Activated naive CD8-positive, alpha-beta T cell (primary cell): ENCODE measurements around the gene CCNK.

Experiments used
- H3K27ac Mint-ChIP-seq: one replicate; pipeline ENCODE4 v1.8.0; 2021; ENCODE audit warnings: mixed read lengths
- H3K27me3 Mint-ChIP-seq: one replicate; pipeline ENCODE4 v1.8.0; 2021; ENCODE audit warnings: mixed read lengths
- H3K36me3 Mint-ChIP-seq: one replicate; pipeline ENCODE4 v1.8.0; 2021; ENCODE audit warnings: mixed read lengths
- H3K4me1 Mint-ChIP-seq: one replicate; pipeline ENCODE4 v1.8.0; 2021; ENCODE audit warnings: low read depth, mixed read lengths
- H3K4me3 Mint-ChIP-seq: one replicate; pipeline ENCODE4 v1.8.0; 2021; ENCODE audit warnings: mild to moderate bottlenecking, mixed read lengths
- H3K9me3 Mint-ChIP-seq: one replicate; pipeline ENCODE4 v1.8.0; 2021; ENCODE audit warnings: low read depth, mixed read lengths

Gene CCNK

DNA sequence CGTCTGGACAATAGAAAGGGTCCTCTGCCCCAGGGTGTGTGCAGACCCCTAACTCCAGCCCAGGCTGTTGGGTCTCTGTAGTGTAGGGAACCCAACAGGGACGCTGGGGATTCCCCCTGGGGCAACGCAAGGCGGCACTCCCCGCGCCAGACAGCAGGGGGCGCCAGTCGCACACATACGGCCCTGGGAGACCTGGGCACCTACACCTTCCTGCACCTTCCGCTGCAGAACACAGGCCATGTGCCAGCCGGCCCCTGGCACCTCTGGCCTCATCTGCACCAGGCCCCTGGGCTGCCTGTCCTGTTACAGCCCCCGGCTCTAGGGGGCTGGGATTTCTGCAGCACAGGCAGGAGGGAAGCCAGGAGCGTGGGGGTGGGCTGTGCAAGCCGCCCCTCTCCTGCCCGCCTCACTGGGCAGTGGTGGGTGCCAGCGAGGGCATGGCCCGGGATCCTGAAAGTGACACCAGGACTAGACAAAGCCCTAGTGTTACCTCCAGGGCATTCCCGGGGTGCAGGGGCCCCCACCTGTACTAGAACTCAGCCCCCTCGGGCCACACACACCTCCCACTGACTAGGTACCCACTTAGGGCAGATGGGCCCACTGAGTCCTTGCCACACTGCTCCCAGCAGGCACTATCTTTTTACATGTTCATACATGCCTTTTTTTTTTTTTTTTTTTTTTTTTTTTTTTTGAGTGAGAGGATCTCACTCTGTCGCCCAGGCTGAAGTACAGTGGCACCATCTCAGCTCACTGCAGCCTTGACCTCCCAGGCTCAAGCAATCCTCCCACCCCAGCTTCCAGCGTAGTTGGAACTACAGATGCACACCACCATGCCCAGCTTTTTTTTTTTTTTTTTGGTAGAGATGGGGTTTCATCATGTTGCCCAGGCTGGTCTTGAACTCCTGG lies 37.5 kb downstream of the CCNK start:
- no peaks in the 10 kb centered on the region for H3K4me1 Mint-ChIP-seq
- no peak overlapping the region for H3K4me3 Mint-ChIP-seq
- H3K36me3 Mint-ChIP-seq, result no peaks in the 10 kb centered on the region
- H3K27ac Mint-ChIP-seq, result no peak overlapping the region
- no peaks in the 10 kb centered on the region for H3K27me3 Mint-ChIP-seq
- H3K9me3 Mint-ChIP-seq, result no peaks in the 10 kb centered on the region

- H3K27ac Mint-ChIP-seq, result no peak overlapping the region
- no peak overlapping the region for H3K4me3 Mint-ChIP-seq
- peaks cover 2% of the 10 kb centered on the region for H3K4me1 Mint-ChIP-seq
Observed at GRCh38 chr14:99519347-99519881, 38.2 kb downstream of the CCNK start.

GRCh38 chr14:99519931-99520421 lies 38.8 kb downstream of the CCNK start:
- no peak overlapping the region for H3K27ac Mint-ChIP-seq
- H3K4me1 Mint-ChIP-seq, result peaks cover 6% of the 10 kb centered on the region
- no peaks in the 10 kb centered on the region for H3K27me3 Mint-ChIP-seq
- no peak overlapping the region for H3K4me3 Mint-ChIP-seq
- H3K9me3 Mint-ChIP-seq, result no peaks in the 10 kb centered on the region
- H3K36me3 Mint-ChIP-seq, result no peaks in the 10 kb centered on the region

More at GRCh38 chr14:99519347-99519881, 38.2 kb downstream of the CCNK start:
- H3K36me3 Mint-ChIP-seq, result no peaks in the 10 kb centered on the region
- H3K9me3 Mint-ChIP-seq, result no peaks in the 10 kb centered on the region
- no peaks in the 10 kb centered on the region for H3K27me3 Mint-ChIP-seq

GRCh38 chr14:99520571-99521081 lies 39.4 kb downstream of the CCNK start:
- Mint-ChIP-seq H3K27ac (no peak overlapping the region), H3K4me1 (peaks cover 11% of the 10 kb centered on the region), H3K9me3 (no peaks in the 10 kb centered on the region)

DNA sequence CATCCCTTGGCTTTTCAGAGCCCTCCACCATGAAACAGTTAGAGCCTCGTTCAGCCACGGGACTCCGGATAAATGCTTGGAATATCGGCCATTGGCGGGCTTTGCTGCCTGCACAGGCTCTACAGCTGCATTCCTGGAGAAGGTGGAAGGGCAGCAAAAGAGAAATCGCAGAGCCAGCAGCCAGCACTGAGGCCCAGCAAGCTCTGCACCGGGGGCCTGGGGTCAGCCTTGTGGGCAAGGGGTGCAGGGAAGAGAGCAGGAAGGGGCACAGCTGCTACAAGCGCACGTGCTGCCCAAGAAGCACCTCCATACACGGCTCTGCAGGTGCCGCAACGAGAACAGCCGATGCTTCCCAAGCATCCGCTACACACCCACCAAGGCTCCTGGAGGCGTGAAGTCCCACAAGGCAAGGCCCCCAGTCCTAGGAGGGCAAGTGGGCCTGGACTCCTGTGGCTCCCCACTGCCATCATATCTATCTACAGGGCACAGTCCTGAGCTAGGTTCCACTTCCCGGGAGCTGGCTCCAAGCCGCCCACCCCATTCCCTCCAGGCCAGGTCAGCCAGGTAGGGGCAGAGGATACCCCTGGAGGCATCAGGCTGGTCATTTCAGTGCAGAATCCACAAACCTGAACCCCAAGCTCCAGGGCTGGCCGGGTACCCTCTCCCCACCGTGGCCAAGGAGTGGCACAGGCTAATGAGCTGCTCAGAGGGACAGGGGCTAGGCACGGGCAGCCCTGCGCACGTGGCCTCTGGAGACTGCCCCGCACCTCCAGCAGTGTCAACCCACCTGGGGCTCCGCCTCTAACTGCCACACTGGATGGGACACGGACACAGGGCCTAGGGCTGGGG lies 40.2 kb downstream of the CCNK start:
- Mint-ChIP-seq H3K27me3 (no peaks in the 10 kb centered on the region), H3K27ac (no peak overlapping the region), H3K4me1 (peaks cover 13% of the 10 kb centered on the region), H3K36me3 (no peaks in the 10 kb centered on the region), H3K4me3 (no peak overlapping the region), H3K9me3 (no peaks in the 10 kb centered on the region)

More at GRCh38 chr14:99520571-99521081, 39.4 kb downstream of the CCNK start:
- Mint-ChIP-seq H3K27me3 (no peaks in the 10 kb centered on the region), H3K4me3 (no peak overlapping the region), H3K36me3 (no peaks in the 10 kb centered on the region)

GRCh38 chr14:99522025-99522401 lies 40.8 kb downstream of the CCNK start:
- Mint-ChIP-seq H3K9me3 (no peaks in the 10 kb centered on the region), H3K4me1 (peaks cover 13% of the 10 kb centered on the region), H3K27me3 (no peaks in the 10 kb centered on the region), H3K36me3 (no peaks in the 10 kb centered on the region), H3K4me3 (no peak overlapping the region), H3K27ac (no peak overlapping the region)

- Mint-ChIP-seq H3K9me3 (no peaks in the 10 kb centered on the region), H3K4me1 (peaks cover 13% of the 10 kb centered on the region), H3K36me3 (no peaks in the 10 kb centered on the region), H3K27me3 (no peaks in the 10 kb centered on the region), H3K4me3 (no peak overlapping the region), H3K27ac (no peak overlapping the region)
Observed at GRCh38 chr14:99522457-99522891, 41.3 kb downstream of the CCNK start.

- peaks cover 13% of the 10 kb centered on the region for H3K4me1 Mint-ChIP-seq
- H3K27ac Mint-ChIP-seq, result no peak overlapping the region
- no peak overlapping the region for H3K4me3 Mint-ChIP-seq
Observed at GRCh38 chr14:99522934-99523703, 41.9 kb downstream of the CCNK start.

GRCh38 chr14:99523704-99524055 lies 42.5 kb downstream of the CCNK start:
- Mint-ChIP-seq H3K27me3 (no peaks in the 10 kb centered on the region), H3K36me3 (no peaks in the 10 kb centered on the region), H3K4me1 (peaks cover 13% of the 10 kb centered on the region), H3K27ac (no peak overlapping the region), H3K4me3 (no peak overlapping the region), H3K9me3 (no peaks in the 10 kb centered on the region)

More at GRCh38 chr14:99522934-99523703, 41.9 kb downstream of the CCNK start:
- Mint-ChIP-seq H3K36me3 (no peaks in the 10 kb centered on the region), H3K27me3 (no peaks in the 10 kb centered on the region), H3K9me3 (no peaks in the 10 kb centered on the region)

DNA sequence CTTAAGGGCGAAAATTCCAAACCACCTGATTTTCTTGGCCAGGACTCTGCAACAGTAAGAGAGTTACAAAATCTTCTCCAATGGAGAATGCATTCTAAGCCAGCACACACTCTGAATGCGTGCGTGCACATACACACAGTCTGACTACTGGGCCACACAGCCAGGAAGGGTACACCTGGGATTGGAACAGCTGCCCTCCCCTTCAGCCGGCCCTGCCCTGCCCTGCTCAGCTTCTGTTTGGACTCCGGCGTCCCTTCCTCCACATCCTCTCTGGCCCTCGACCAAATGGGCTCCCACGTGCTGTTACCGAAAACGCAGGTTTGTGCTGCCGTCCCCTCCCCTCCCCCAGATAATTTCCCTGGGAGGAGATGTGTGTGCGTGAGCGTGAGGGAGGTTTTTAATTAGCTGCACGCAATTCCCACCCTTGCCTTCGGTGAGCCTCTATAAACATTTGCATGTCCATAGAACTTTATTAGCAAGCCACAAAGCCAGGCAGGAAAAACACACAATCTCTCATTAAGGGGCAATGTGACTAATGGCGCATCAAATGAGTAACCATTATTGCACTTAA lies 43.0 kb downstream of the CCNK start:
- no peaks in the 10 kb centered on the region for H3K36me3 Mint-ChIP-seq
- H3K4me1 Mint-ChIP-seq, result peaks cover 13% of the 10 kb centered on the region
- no peak overlapping the region for H3K27ac Mint-ChIP-seq
- no peaks in the 10 kb centered on the region for H3K9me3 Mint-ChIP-seq
- H3K27me3 Mint-ChIP-seq, result no peaks in the 10 kb centered on the region
- H3K4me3 Mint-ChIP-seq, result no peak overlapping the region

- Mint-ChIP-seq H3K27me3 (no peaks in the 10 kb centered on the region), H3K9me3 (no peaks in the 10 kb centered on the region), H3K27ac (peak overlapping the region; percentile 75), H3K4me3 (peak overlapping the region; percentile 49), H3K36me3 (no peaks in the 10 kb centered on the region), H3K4me1 (peaks cover 13% of the 10 kb centered on the region)
Observed at GRCh38 chr14:99524804-99525698, 43.8 kb downstream of the CCNK start.

GRCh38 chr14:99525699-99526080 lies 44.5 kb downstream of the CCNK start:
- Mint-ChIP-seq H3K4me3 (no peak overlapping the region), H3K27ac (no peak overlapping the region), H3K27me3 (no peaks in the 10 kb centered on the region), H3K9me3 (no peaks in the 10 kb centered on the region), H3K4me1 (peaks cover 13% of the 10 kb centered on the region), H3K36me3 (no peaks in the 10 kb centered on the region)

DNA sequence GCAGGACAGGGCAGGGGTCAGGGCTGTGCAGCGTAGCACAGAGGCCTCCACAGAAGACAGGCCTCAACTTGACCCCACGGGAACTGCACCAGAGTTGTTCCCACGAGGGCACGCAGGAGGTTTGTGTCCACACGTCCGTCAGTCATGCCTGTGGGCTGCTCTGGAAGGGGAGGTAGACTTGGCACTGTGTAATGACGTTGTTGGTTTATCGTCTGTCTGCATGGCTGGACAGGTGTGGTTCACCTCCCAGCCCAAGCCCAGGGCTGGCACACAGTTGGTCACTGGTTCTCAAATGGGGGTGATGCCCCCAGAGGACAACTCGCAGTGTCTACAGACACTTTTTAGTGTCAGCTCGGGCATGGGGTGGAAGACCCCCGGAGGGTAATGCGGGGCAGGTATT lies 45.8 kb downstream of the CCNK start:
- no peak overlapping the region for H3K4me3 Mint-ChIP-seq
- no peaks in the 10 kb centered on the region for H3K36me3 Mint-ChIP-seq
- H3K27ac Mint-ChIP-seq, result no peak overlapping the region
- no peaks in the 10 kb centered on the region for H3K9me3 Mint-ChIP-seq
- H3K4me1 Mint-ChIP-seq, result peaks cover 13% of the 10 kb centered on the region
- H3K27me3 Mint-ChIP-seq, result no peaks in the 10 kb centered on the region
